ENCODE measurements around the gene DISC1. TPM values are rescaled to one million over a fixed set of nuclear protein-coding genes. Genes with fewer than 3 reads are reported as not detected.
A peak's percentile ranks its signal among the peaks of the same experiment; 100 is the strongest.

The DISC1 gene
- polyA plus RNA-seq, 3 donors = 5.5 to 14.7 (median 5.8) TPM

DNA sequence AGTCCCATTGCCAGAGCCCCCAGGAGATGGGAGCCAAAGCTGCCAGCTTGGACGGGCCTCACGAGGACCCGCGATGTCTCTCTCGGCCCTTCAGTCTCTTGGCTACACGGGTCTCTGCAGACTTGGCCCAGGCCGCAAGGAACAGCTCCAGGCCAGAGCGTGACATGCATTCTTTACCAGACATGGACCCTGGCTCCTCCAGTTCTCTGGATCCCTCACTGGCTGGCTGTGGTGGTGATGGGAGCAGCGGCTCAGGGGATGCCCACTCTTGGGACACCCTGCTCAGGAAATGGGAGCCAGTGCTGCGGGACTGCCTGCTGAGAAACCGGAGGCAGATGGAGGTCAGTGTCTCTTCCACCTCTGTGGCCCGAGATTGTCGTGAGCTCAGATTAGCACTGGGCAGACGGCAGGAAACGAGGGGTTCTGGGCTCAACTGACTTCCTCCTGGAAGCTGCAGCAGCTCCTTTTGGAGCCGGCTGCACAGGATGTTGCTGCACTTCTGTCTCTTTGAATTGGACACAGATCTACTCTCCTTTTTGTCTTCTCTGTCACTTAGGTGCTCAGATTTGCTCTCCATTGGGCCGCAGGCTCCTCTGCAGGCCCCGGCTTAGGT is 68.0 kb downstream of the DISC1 start:
- no peak overlapping the region for H2AFZ ChIP-seq (ENCODE audit: insufficient read depth, low read depth, low read length, poor library complexity, severe bottlenecking)
- H3K4me1 Mint-ChIP-seq = peaks cover 28% of the 10 kb centered on the region
- H3K27me3 Mint-ChIP-seq (ENCODE audit: low read depth in 3 of 3) = peaks cover 0 to 4% (median 0%) of the 10 kb centered on the region in 3 donors
- H3K27me3 ChIP-seq (ENCODE audit: control insufficient read depth in 2 of 2, insufficient read depth in 2 of 2, low read length in 2 of 2) = no peaks in the 10 kb centered on the region
- peak overlapping the region in 1 of 2 donors; percentile 32 for H3K4me3 Mint-ChIP-seq
- H3K9ac ChIP-seq (ENCODE audit: insufficient read depth, low read length, poor library complexity, severe bottlenecking) = no peak overlapping the region
- peaks cover 91% of the 10 kb centered on the region for H4K20me1 ChIP-seq (ENCODE audit: insufficient read depth, low read length)
- 42% methylated on average over 16 of the region's 18 CpGs for WGBS (ENCODE audit: insufficient coverage)
- TF ChIP-seq, protein P1, sequence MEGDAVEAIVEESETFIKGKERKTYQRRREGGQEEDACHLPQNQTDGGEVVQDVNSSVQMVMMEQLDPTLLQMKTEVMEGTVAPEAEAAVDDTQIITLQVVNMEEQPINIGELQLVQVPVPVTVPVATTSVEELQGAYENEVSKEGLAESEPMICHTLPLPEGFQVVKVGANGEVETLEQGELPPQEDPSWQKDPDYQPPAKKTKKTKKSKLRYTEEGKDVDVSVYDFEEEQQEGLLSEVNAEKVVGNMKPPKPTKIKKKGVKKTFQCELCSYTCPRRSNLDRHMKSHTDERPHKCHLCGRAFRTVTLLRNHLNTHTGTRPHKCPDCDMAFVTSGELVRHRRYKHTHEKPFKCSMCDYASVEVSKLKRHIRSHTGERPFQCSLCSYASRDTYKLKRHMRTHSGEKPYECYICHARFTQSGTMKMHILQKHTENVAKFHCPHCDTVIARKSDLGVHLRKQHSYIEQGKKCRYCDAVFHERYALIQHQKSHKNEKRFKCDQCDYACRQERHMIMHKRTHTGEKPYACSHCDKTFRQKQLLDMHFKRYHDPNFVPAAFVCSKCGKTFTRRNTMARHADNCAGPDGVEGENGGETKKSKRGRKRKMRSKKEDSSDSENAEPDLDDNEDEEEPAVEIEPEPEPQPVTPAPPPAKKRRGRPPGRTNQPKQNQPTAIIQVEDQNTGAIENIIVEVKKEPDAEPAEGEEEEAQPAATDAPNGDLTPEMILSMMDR (IDR thresholded peaks at IDR 0.05) = no peak
- peak overlapping the region in 1 of 2 donors; percentile 46 for H3K27ac ChIP-seq (ENCODE audit: low read depth in 1 of 2, low read length in 2 of 2)
- no peaks in the 10 kb centered on the region for H3K9me3 ChIP-seq (replicated peaks in 1 of 2; ENCODE audit: control insufficient read depth in 1 of 2, insufficient read depth in 1 of 2, low read length in 2 of 2)
- H3K79me2 ChIP-seq (ENCODE audit: insufficient read depth, low read length) = peaks cover 88% of the 10 kb centered on the region
- DNase-seq = no peak
- H3K4me1 ChIP-seq (ENCODE audit: control insufficient read depth in 1 of 2, insufficient read depth in 2 of 2, low read length in 2 of 2) = peaks cover 23 to 26% of the 10 kb centered on the region in 2 donors
- intact Hi-C loops (cut with micrococcal nuclease) = no loop called here
- no peak overlapping the region for H3K4me3 ChIP-seq (replicated peaks in 1 of 3; ENCODE audit: low read depth in 2 of 3, low read length in 3 of 3)
- H3K27ac Mint-ChIP-seq = peak overlapping the region in 4 of 7 donors; percentile 32 to 76 (median 66)
- peaks cover 28 to 61% of the 10 kb centered on the region in 2 donors for H3K36me3 ChIP-seq (replicated peaks in 1 of 2; ENCODE audit: control insufficient read depth in 1 of 2, insufficient read depth in 2 of 2, low read length in 2 of 2)
- H3K4me2 ChIP-seq (replicated peaks; ENCODE audit: extremely low read depth, low read length, poor library complexity, severe bottlenecking) = no peak overlapping the region
- H3K36me3 Mint-ChIP-seq = peaks cover 45 to 49% of the 10 kb centered on the region in 2 donors
- H3K9me3 Mint-ChIP-seq = no peaks in the 10 kb centered on the region

DNA sequence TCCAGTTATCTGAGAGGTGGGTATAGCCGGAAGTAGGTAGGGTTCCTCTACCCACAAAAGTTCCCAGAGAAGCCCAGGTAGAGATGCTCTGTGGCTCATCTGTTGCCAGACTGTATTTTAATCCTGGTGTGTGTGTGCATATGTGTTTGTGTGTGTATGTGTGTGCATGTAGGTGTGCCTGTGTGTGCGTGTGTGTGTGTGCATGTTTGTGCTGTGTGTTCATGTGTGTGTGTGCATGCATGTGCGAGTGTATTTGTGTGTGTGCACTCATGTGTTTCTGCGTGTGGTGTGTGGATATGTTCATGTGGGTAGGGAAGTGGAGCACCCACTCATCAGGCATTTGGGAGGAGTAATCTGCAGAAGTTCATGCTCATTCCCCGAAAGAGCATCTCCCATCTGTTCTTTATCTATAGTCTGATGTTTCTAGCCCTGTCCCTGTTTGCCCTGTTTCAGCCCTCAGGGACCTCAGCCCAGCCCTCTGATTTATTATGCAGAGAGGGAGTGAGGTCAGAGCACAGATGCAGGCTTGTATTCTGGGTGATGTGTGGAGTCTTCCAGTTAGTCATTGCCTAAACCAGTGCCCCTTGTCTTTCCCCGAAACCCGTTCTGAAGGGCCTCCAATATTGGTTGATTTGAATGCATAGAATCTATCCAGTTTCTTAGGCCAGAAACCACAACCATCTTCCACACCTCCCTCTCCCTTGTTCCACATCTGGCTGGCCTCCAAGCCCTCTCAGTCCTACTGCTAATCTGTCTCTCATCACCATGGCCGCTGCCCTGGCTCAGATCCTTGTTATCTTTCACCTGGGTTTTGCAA is 69.1 kb downstream of the DISC1 start:
- intact Hi-C loops (cut with micrococcal nuclease) = no loop called here
- H2AFZ ChIP-seq (ENCODE audit: insufficient read depth, low read depth, low read length, poor library complexity, severe bottlenecking) = no peak overlapping the region
- no peak overlapping the region for H3K9ac ChIP-seq (ENCODE audit: insufficient read depth, low read length, poor library complexity, severe bottlenecking)
- no peaks in the 10 kb centered on the region for H3K27me3 ChIP-seq (ENCODE audit: control insufficient read depth in 2 of 2, insufficient read depth in 2 of 2, low read length in 2 of 2)
- Mint-ChIP-seq H3K27ac (peak overlapping the region in 4 of 7 donors; percentile 4 to 60 (median 26)), H3K4me1 (peaks cover 26% of the 10 kb centered on the region), H3K27me3 (ENCODE audit: low read depth in 3 of 3) (peaks cover 0 to 4% (median 0%) of the 10 kb centered on the region in 3 donors), H3K4me3 (no peak overlapping the region), H3K9me3 (peaks cover 0 to 2% (median 0%) of the 10 kb centered on the region in 7 donors), H3K36me3 (peaks cover 46 to 51% of the 10 kb centered on the region in 2 donors)
- 76% methylated on average over 3 of the region's 8 CpGs for WGBS (ENCODE audit: insufficient coverage)
- H3K9me3 ChIP-seq (replicated peaks in 1 of 2; ENCODE audit: control insufficient read depth in 1 of 2, insufficient read depth in 1 of 2, low read length in 2 of 2) = no peaks in the 10 kb centered on the region
- H3K4me2 ChIP-seq (replicated peaks; ENCODE audit: extremely low read depth, low read length, poor library complexity, severe bottlenecking) = no peak overlapping the region
- no peak for DNase-seq
- no peak overlapping the region for H3K27ac ChIP-seq (ENCODE audit: low read depth in 1 of 2, low read length in 2 of 2)
- peaks cover 28 to 61% of the 10 kb centered on the region in 2 donors for H3K36me3 ChIP-seq (replicated peaks in 1 of 2; ENCODE audit: control insufficient read depth in 1 of 2, insufficient read depth in 2 of 2, low read length in 2 of 2)
- H3K4me1 ChIP-seq (ENCODE audit: control insufficient read depth in 1 of 2, insufficient read depth in 2 of 2, low read length in 2 of 2) = peaks cover 21 to 22% of the 10 kb centered on the region in 2 donors
- no peak overlapping the region for H3K4me3 ChIP-seq (replicated peaks in 1 of 3; ENCODE audit: low read depth in 2 of 3, low read length in 3 of 3)
- H3K79me2 ChIP-seq (ENCODE audit: insufficient read depth, low read length) = peaks cover 83% of the 10 kb centered on the region
- peaks cover 89% of the 10 kb centered on the region for H4K20me1 ChIP-seq (ENCODE audit: insufficient read depth, low read length)
- TF ChIP-seq, protein P1 (IDR thresholded peaks at IDR 0.05) = no peak

Data from CD14-positive monocyte (primary cell).